Cardiac muscle cell (in vitro differentiated cells and primary cell): ENCODE data around the gene DGKA. TPM values are rescaled to one million over a fixed set of nuclear protein-coding genes. Genes with fewer than 3 reads are reported as not detected.

ENCODE experiments used
- DNase-seq, 2 donors: peaks; one replicate each; pipeline versions ENCODE4 v3.0.0 to v3.0.0-alpha.2; 2010 to 2017; ENCODE audit warnings: low read depth in 1 of 2, low spot score in 1 of 2
- H3K27ac ChIP-seq: fragments of 200-600 bp; sonication (generic); 2 replicates; pipeline ENCODE4 v1.5.1; 2016
- H3K27me3 ChIP-seq: fragments of 200-600 bp; sonication (generic); 2 replicates; pipeline ENCODE4 v1.6.0; 2016; ENCODE audit warnings: control low read depth
- H3K36me3 ChIP-seq: fragments of 200-600 bp; sonication (generic); 2 replicates; pipeline ENCODE4 v1.5.1; 2016; ENCODE audit warnings: control low read depth
- H3K4me1 ChIP-seq: fragments of 200-600 bp; sonication (generic); 2 replicates; pipeline ENCODE4 v1.8.1; 2017; ENCODE audit warnings: low read depth, mild to moderate bottlenecking, mixed run types
- H3K4me3 ChIP-seq: fragments of 200-600 bp; sonication (generic); 2 replicates; pipeline ENCODE4 v1.5.1; 2016; ENCODE audit warnings: mild to moderate bottlenecking
- H3K9me3 ChIP-seq: fragments of 200-600 bp; sonication (generic); 2 replicates; pipeline ENCODE4 v1.5.1; 2017; ENCODE audit warnings: low read depth, mild to moderate bottlenecking, control low read depth
- polyA plus RNA-seq: library from polyadenylated mRNA; unstranded; fragments of >200 nt; fragmentation: Nextera tagmentation; extraction: Ambion mirVana; gene quantifications from 2 replicates; pipeline ENCODE4 v1.2.1, GENCODE V29; 2016
- total RNA-seq: library from RNA; depleted of rRNA; stranded (reverse); fragments of >200 nt; gene quantifications from 2 replicates; pipeline ENCODE4 v1.2.3, GENCODE V29; 2016
- TF ChIP-seq, protein P1 (sequence below): IDR thresholded peaks from 2 replicates; pipeline ENCODE4 v1.5.1; 2012; ENCODE audit warnings: low read depth, mild to moderate bottlenecking, low read length

DGKA gene
- total RNA-seq (18.3 and 28.6 TPM in 2 replicates), polyA plus RNA-seq (34.4 and 46.6 TPM in 2 replicates)

DNA sequence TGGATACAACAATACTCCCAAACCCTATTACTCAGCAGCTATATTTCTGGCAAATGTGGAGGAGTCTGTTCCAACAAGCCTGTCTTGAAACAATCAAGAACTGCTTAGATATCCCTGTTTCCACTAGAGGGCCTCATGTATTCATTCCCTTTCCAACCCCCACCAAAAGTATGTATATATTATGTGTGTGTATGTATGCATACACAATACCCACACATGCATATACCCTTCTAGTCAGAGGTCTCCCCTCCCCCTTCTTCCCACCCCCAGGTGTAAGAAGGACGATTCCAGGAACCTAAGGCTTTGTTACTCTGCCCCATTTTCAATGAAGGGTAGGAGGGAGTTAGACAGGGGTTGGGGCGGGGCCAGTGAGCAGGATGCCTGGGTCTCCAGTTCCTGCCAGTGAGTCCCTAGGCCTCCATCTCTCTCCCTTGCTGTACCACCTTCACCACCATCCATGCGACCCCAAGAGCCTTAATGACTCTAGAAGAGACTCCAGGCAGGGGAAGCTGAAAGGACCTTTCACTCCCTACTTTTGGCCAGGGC, at the start of gene DGKA:
DGKA (plus strand) TSS at position 392 of the 546 bp plus-strand sequence. CDS start 5,342 bp downstream, outside the sequence.
- TF ChIP-seq, protein P1, sequence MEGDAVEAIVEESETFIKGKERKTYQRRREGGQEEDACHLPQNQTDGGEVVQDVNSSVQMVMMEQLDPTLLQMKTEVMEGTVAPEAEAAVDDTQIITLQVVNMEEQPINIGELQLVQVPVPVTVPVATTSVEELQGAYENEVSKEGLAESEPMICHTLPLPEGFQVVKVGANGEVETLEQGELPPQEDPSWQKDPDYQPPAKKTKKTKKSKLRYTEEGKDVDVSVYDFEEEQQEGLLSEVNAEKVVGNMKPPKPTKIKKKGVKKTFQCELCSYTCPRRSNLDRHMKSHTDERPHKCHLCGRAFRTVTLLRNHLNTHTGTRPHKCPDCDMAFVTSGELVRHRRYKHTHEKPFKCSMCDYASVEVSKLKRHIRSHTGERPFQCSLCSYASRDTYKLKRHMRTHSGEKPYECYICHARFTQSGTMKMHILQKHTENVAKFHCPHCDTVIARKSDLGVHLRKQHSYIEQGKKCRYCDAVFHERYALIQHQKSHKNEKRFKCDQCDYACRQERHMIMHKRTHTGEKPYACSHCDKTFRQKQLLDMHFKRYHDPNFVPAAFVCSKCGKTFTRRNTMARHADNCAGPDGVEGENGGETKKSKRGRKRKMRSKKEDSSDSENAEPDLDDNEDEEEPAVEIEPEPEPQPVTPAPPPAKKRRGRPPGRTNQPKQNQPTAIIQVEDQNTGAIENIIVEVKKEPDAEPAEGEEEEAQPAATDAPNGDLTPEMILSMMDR = peak; percentile 62
- DNase-seq = peak; percentile 57 to 84
- no peak within 1 kb of the TSS for H3K27ac ChIP-seq
- H3K27me3 ChIP-seq = peaks cover 24% of the 10 kb centered on the region
- peaks cover 9% of the 10 kb centered on the region for H3K4me1 ChIP-seq
- no peaks in the 10 kb centered on the region for H3K36me3 ChIP-seq
- peak within 1 kb of the TSS; percentile 64 for H3K4me3 ChIP-seq
- no peaks in the 10 kb centered on the region for H3K9me3 ChIP-seq

DNA sequence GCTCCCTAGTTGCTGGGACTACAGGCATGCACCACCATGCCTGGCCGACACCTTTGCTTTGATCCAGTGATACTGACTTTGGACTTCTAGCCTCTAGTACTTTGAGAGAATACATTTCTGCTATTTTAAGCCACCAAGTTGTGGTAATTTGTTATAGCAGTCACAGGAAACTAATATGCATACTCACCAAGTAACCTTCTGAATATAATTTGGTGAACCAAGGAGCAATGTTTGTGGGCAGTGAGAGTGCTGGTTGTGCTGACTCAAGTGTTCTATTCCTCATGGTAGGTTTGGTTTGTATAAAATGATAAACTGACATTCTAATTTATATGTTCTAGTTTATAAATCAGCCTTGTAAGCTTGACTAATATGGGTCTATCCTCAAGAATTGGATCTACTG, 45.8 kb upstream of the DGKA start:
- TF ChIP-seq, protein P1 = no peak
- no peaks in the 10 kb centered on the region for H3K27me3 ChIP-seq
- DNase-seq = no peak
- H3K9me3 ChIP-seq = no peaks in the 10 kb centered on the region
- no peaks in the 10 kb centered on the region for H3K36me3 ChIP-seq
- no peak overlapping the region for H3K27ac ChIP-seq
- H3K4me3 ChIP-seq = no peak overlapping the region
- no peaks in the 10 kb centered on the region for H3K4me1 ChIP-seq

DNA sequence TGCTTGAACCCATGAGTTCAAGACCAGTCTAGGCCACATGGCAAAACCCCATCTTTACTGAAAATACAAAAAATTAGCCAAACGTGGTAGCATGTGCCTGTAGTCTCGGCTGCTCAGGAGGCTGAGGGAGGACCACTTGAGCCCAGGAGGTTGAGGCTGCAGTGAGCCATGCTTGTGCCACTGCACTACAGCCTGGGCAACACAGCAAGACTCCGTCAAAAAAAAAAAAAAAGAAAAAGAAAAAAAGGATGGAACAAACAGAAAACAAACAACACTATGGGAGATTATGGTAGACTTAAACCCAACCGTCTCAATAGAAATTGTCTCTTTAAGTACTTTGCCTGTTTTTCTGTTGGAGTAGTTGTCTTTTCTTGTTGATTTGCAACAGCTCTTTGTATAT, 39.7 kb upstream of the DGKA start:
- Histone ChIP-seq H3K36me3 (no peaks in the 10 kb centered on the region), H3K27ac (no peak overlapping the region), H3K27me3 (no peaks in the 10 kb centered on the region), H3K9me3 (no peaks in the 10 kb centered on the region), H3K4me3 (no peak overlapping the region), H3K4me1 (no peaks in the 10 kb centered on the region)
- TF ChIP-seq, protein P1 = no peak
- DNase-seq = no peak

DNA sequence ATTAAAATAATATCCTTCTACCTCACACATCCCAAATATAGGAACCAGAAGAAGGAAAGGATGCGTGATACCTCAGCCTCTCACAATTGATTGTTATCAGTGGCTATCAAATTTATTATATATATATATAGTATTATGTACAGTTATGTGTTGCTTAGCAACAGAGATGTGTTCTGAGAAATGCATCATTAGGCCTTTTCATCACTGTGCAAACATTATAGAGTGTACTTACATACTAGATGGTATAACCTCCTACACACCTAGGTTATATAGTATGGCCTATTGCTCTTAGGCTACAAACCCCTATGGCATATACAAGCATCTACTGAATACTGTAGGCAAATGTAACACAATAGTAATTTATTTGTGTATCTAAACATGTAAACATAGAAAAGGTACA, 37.2 kb upstream of the DGKA start:
- TF ChIP-seq, protein P1 = no peak
- no peak for DNase-seq
- Histone ChIP-seq H3K27me3 (no peaks in the 10 kb centered on the region), H3K9me3 (no peaks in the 10 kb centered on the region), H3K4me1 (no peaks in the 10 kb centered on the region), H3K4me3 (no peak overlapping the region), H3K27ac (no peak overlapping the region), H3K36me3 (no peaks in the 10 kb centered on the region)

DNA sequence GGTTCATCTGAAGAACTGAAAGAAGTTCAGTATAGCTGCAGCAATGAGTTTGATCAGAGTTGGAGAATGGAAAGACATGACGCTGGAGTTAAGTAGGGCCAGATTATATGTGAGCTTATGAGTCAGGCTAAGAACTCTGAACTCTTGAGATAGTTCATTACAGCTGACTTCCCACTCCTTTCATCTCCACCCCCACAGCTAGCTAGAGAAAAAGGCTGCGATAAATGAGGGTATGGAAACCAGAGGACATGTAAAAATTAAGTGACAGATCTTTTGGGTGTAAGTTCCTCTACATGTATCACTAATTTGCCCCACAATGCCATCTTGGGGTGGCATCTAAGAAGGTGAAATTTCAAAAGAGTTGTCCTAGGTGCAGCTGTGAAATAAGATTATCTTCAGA, 31.9 kb upstream of the DGKA start:
- H3K27me3 ChIP-seq = no peaks in the 10 kb centered on the region
- H3K36me3 ChIP-seq = peaks cover 3% of the 10 kb centered on the region
- H3K4me1 ChIP-seq = no peaks in the 10 kb centered on the region
- TF ChIP-seq, protein P1 = no peak
- peak in 1 of 2 donors; percentile 58 for DNase-seq
- no peaks in the 10 kb centered on the region for H3K9me3 ChIP-seq
- H3K4me3 ChIP-seq = no peak overlapping the region
- no peak overlapping the region for H3K27ac ChIP-seq
